K562 (cell line): Measurements from ENCODE around the gene ENOSF1. TPM values are rescaled to one million over a fixed set of nuclear protein-coding genes. Genes with fewer than 3 reads are reported as not detected.

Experiments
- ATAC-seq: fragments of 200-7000 bp; cut with Tn5 transposase; 3 replicates; pipeline ENCODE4 v1.9.1; 2020; ENCODE audit warnings: moderate library complexity
- BruUV-seq: library from RNA; stranded (reverse); fragments of 400-500 nt; replicated peaks from 2 replicates; lab custom pipeline; 2021; lab: Mats Ljungman, UMichigan
- CTCF ChIA-PET: fragments of 300-600 bp; formaldehyde crosslinking; extraction: SDS; loops from one replicate; lab custom pipeline; 2021; ENCODE audit warnings: low intra/inter-chr PET ratio; lab: Yijun Ruan, JAX
- POLR2A ChIA-PET: fragments of 300-600, 350-650 bp; sonication (Branson Sonifier 250); formaldehyde crosslinking; extraction: SDS; loops from one replicate; lab custom pipeline; 2021; ENCODE audit warnings: antibody characterized with exemption, inconsistent platforms; lab: Yijun Ruan, JAX
- DNase-seq, 4 experiments: peaks; one replicate each; pipeline versions ENCODE4 v3.0.0 to v3.0.0-alpha.2; 2011 to 2018; ENCODE audit warnings: low spot score in 3 of 4, mixed read lengths in 3 of 4; ENCODE audit errors: extremely low read depth in 1 of 4
- FAIRE-seq: peaks from 2 replicates; lab custom pipeline; 2011; peaks lifted over from hg19 to GRCh38; lab: Jason Lieb, UNC
- H2AFZ ChIP-seq: 2 replicates; pipeline ENCODE4 v1.6.0; 2011; ENCODE audit warnings: low read depth, low read length, control low read depth, inconsistent platforms
- H3K27ac ChIP-seq: fragments of 200-600 bp; 3 replicates; pipeline ENCODE4 v1.8.0; 2011; ENCODE audit warnings: low read depth, mild to moderate bottlenecking, control low read depth, inconsistent platforms, low read length, moderate library complexity, mixed read lengths; ENCODE audit errors: extremely low read depth
- H3K27me3 ChIP-seq, 2 experiments: fragments of 300-600 bp in 1 of 2; 2 replicates in 1 of 2; 3 replicates in 1 of 2; pipeline versions ENCODE4 v1.6.0 to v1.8.0; 2011; ENCODE audit warnings: inconsistent platforms in 2 of 2, low read length in 2 of 2, mild to moderate bottlenecking in 1 of 2, mixed read lengths in 1 of 2, moderate library complexity in 1 of 2; ENCODE audit not compliant: control insufficient read depth in 2 of 2, insufficient read depth in 2 of 2
- H3K36me3 ChIP-seq: fragments of 300-600 bp; 3 replicates; pipeline ENCODE4 v1.8.0; 2011; ENCODE audit warnings: mild to moderate bottlenecking, low read length, inconsistent platforms; ENCODE audit not compliant: control insufficient read depth, insufficient read depth
- H3K4me1 ChIP-seq, 2 experiments: fragments of 200-600 bp in 1 of 2; replicated peaks in 1 of 2; 2 replicates in 1 of 2; 3 replicates in 1 of 2; pipeline versions ENCODE4 v1.5.1 to v1.8.0; 2011; ENCODE audit warnings: inconsistent platforms in 2 of 2, low read length in 2 of 2, mild to moderate bottlenecking in 1 of 2, mixed read lengths in 1 of 2, moderate library complexity in 1 of 2; ENCODE audit not compliant: control insufficient read depth in 2 of 2, insufficient read depth in 2 of 2
- H3K4me2 ChIP-seq: 2 replicates; pipeline ENCODE4 v1.6.1; 2011; ENCODE audit warnings: low read length, control low read depth, inconsistent platforms, mixed read lengths; ENCODE audit not compliant: insufficient read depth
- H3K4me3 ChIP-seq: fragments of 200-600 bp; sonication (generic), shearing (Covaris generic); 2 replicates; pipeline ENCODE4 v1.5.1; 2016; ENCODE audit warnings: control low read depth, inconsistent platforms
- H3K79me2 ChIP-seq: fragments of 200-600 bp; 3 replicates; pipeline ENCODE4 v1.8.0; 2011; ENCODE audit warnings: low read length, inconsistent platforms; ENCODE audit not compliant: control insufficient read depth, insufficient read depth
- H3K9ac ChIP-seq, 2 experiments: 2 replicates each; pipeline versions ENCODE4 v1.6.0 to v1.6.1; 2011; ENCODE audit warnings: low read depth in 2 of 2, low read length in 2 of 2, control low read depth in 1 of 2, inconsistent platforms in 1 of 2, mild to moderate bottlenecking in 1 of 2, mixed read lengths in 1 of 2; ENCODE audit not compliant: insufficient read depth in 1 of 2
- H3K9me1 ChIP-seq: one replicate; pipeline ENCODE4 v1.6.0; 2011; ENCODE audit warnings: inconsistent platforms, mild to moderate bottlenecking, low read length, moderate library complexity; ENCODE audit not compliant: control insufficient read depth, insufficient read depth
- H3K9me3 ChIP-seq: replicated peaks from 2 replicates; pipeline ENCODE4 v1.5.1; 2011; ENCODE audit warnings: low read depth, low read length, inconsistent platforms; ENCODE audit not compliant: control insufficient read depth, insufficient read depth
- H4K20me1 ChIP-seq: replicated peaks from 2 replicates; pipeline ENCODE4 v1.6.1; 2011; ENCODE audit warnings: low read length, inconsistent platforms, mixed read lengths; ENCODE audit not compliant: control insufficient read depth, insufficient read depth
- BRD9 ChIP-seq: fragments of 450-650 bp; IDR thresholded peaks from 2 replicates; pipeline ENCODE4 v1.6.1; 2018; ENCODE audit warnings: low read depth; ENCODE audit not compliant: partially characterized antibody
- DDX20 ChIP-seq: fragments of 450-650 bp; IDR thresholded peaks from 2 replicates; pipeline ENCODE4 v1.6.1; 2016; ENCODE audit warnings: missing genetic modification characterization, low read depth, mild to moderate bottlenecking, missing compliant biosample characterization, moderate library complexity
- EHMT2 ChIP-seq: fragments of 450-650 bp; IDR thresholded peaks from 2 replicates; pipeline ENCODE4 v1.6.1; 2018; ENCODE audit warnings: antibody characterized with exemption
- ELF4 ChIP-seq: fragments of 450-650 bp; formaldehyde crosslinking; IDR thresholded peaks from 2 replicates; pipeline ENCODE4 v1.4.0; 2022; ENCODE audit warnings: missing genetic modification characterization
- ETV1 ChIP-seq: fragments of 450-650 bp; conservative IDR thresholded peaks from 2 replicates; pipeline ENCODE4 v1.6.1; 2016; ENCODE audit warnings: missing genetic modification characterization, control low read depth, low read depth, missing compliant biosample characterization
- FOXK2 ChIP-seq, 2 experiments: fragments of 450-650 bp; IDR thresholded peaks in 1 of 2; conservative IDR thresholded peaks in 1 of 2; 2 replicates each; pipeline ENCODE4 v1.6.1; 2016; ENCODE audit warnings: low read depth in 2 of 2, mild to moderate bottlenecking in 1 of 2
- LEF1 ChIP-seq: fragments of 450-650 bp; IDR thresholded peaks from 2 replicates; pipeline ENCODE4 v1.6.1; 2016; ENCODE audit warnings: mild to moderate bottlenecking
- NFIC ChIP-seq: fragments of 450-650 bp; IDR thresholded peaks from 2 replicates; pipeline ENCODE4 v1.6.1; 2017; ENCODE audit warnings: mild to moderate bottlenecking, inconsistent platforms
- NFRKB ChIP-seq: fragments of 450-650 bp; IDR thresholded peaks from 2 replicates; pipeline ENCODE4 v1.6.1; 2016; ENCODE audit warnings: low read depth
- POU5F1 ChIP-seq: fragments of 150-350 bp; IDR thresholded peaks from 2 replicates; pipeline ENCODE4 v1.6.1; 2014; ENCODE audit warnings: borderline replicate concordance, low read length, low read depth, mild to moderate bottlenecking; ENCODE audit not compliant: partially characterized antibody
- RCOR1 ChIP-seq, 2 experiments: IDR thresholded peaks; 2 replicates each; pipeline ENCODE4 v1.6.1; 2012; ENCODE audit warnings: low read depth in 2 of 2, low read length in 2 of 2, borderline replicate concordance in 1 of 2, improper control_type of control experiment in 1 of 2
- SMARCC2 ChIP-seq: fragments of 450-650 bp; IDR thresholded peaks from 2 replicates; pipeline ENCODE4 v1.6.1; 2017; ENCODE audit warnings: antibody characterized with exemption, moderate library complexity, mild to moderate bottlenecking, low read depth
- TOE1 ChIP-seq, 2 experiments: fragments of 450-650 bp in 1 of 2; sonication (generic) in 1 of 2; formaldehyde crosslinking in 1 of 2; IDR thresholded peaks; 2 replicates each; pipeline versions ENCODE4 v1.7.1 to v1.8.0; 2016 to 2022; ENCODE audit warnings: borderline replicate concordance in 2 of 2, mild to moderate bottlenecking in 2 of 2, antibody characterized with exemption in 1 of 2, inconsistent platforms in 1 of 2, low read depth in 1 of 2, missing genetic modification reagents in 1 of 2, moderate library complexity in 1 of 2
- ZBED1 ChIP-seq: IDR thresholded peaks from 2 replicates; pipeline ENCODE4 v1.6.1; 2014
- ZNF12 ChIP-seq: sonication (generic); formaldehyde crosslinking; IDR thresholded peaks from 2 replicates; pipeline ENCODE4 v1.4.0; 2020; ENCODE audit warnings: mild to moderate bottlenecking, missing genetic modification reagents
- WGBS: fragments of 100-300 bp; shearing (Covaris generic); methylation state at CpG from one replicate; pipeline ENCODE4 v1.1.6; 2016; ENCODE audit warnings: low coverage, mixed read lengths; ENCODE audit not compliant: insufficient coverage; ENCODE audit errors: missing lambda C conversion rate; 5-methylcytosine and 5-hydroxymethylcytosine counted together
- in situ Hi-C: fragments of 300-500 bp; cut with MboI; formaldehyde crosslinking; loops from 4 replicates; pipeline ENCODE4 v1.15.0; 2018; ENCODE audit warnings: inconsistent platforms, mixed read lengths
- intact Hi-C: fragments of 100-400 bp; cut with micrococcal nuclease; formaldehyde crosslinking; loops from 2 replicates; pipeline ENCODE4 v1.14.2; 2022
- polyA plus RNA-seq, 8 experiments: library from polyadenylated mRNA; depleted of rRNA in 4 of 8; stranded (reverse) in 5 of 8; unstranded in 3 of 8; fragments of >200 nt; fragmentation: Nextera tagmentation in 2 of 8; fragmentation: Illumina TruSeq in 1 of 8; extraction: Ambion mirVana in 2 of 8; extraction: Trizol in 1 of 8; gene quantifications; 2 replicates each; pipeline versions ENCODE4 v1.2.1 to v1.2.3, GENCODE V29; 2011 to 2014; ENCODE audit warnings: inconsistent platforms in 1 of 8, missing spikeins in 1 of 8
- total RNA-seq, 7 experiments: library from RNA; depleted of rRNA in 6 of 7; stranded (reverse); fragments of >200 nt in 6 of 7; fragmentation: Illumina TruSeq in 2 of 7; extraction: Trizol in 2 of 7; gene quantifications; 2 replicates each; pipeline versions ENCODE4 v1.2.1 to v1.2.3, GENCODE V29; 2011 to 2021; ENCODE audit warnings: low replicate concordance in 1 of 7
- TF ChIP-seq, protein P1 (sequence below): sonication (generic); formaldehyde crosslinking; IDR thresholded peaks from 2 replicates; pipeline ENCODE4 v1.8.1; 2023; ENCODE audit warnings: mild to moderate bottlenecking, missing genetic modification reagents
- TF ChIP-seq, protein P2 (sequence below): fragments of 450-650 bp; formaldehyde crosslinking; IDR thresholded peaks from 2 replicates; pipeline ENCODE4 v1.4.0; 2020; ENCODE audit warnings: mild to moderate bottlenecking, moderate library complexity
- TF ChIP-seq, protein P3 (sequence below): fragments of 450-650 bp; formaldehyde crosslinking; IDR thresholded peaks from 2 replicates; pipeline ENCODE4 v1.4.0; 2022; ENCODE audit warnings: missing genetic modification characterization

The ENOSF1 gene
- total and polyA plus RNA-seq, 9 of the 15 experiments (the other 6 are each of a cell fraction or from before 2014, with no cell fraction given) = 15.5 to 66.4 (median 46.5) TPM

DNA sequence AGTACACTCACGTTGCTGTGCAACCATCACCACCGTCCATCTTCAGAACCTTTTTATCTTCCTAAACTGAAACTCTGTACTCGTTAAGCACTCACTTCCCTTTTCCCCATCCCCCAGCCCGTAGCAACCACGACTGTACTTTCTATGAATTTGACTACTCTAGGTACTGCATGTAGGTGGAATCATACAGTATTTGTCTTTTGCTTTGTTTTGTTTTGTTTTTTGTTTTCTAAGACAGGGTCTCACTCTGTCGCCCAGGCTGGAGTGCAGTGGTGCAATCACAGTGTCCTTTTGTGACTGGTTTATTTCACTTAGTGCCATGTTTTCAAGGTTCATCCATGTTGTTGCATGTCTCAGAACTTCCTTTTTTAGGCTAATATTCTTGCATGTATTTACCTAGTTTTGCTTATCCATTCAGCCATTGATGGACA lies 62.0 kb downstream of the ENOSF1 start:
- WGBS = 4% methylated on average over 6 of the region's 6 CpGs
- DNase-seq = peak in 1 of 4 experiments; percentile 79
- peak in 1 of 2 experiments; percentile 85; a peak in 2 of 4 replicates for TF ChIP-seq RCOR1 (IDR thresholded peaks at IDR 0.05; ENCODE audit: borderline replicate concordance in 1 of 2, low read depth in 2 of 2, low read length in 2 of 2)
- TF ChIP-seq, protein P1, sequence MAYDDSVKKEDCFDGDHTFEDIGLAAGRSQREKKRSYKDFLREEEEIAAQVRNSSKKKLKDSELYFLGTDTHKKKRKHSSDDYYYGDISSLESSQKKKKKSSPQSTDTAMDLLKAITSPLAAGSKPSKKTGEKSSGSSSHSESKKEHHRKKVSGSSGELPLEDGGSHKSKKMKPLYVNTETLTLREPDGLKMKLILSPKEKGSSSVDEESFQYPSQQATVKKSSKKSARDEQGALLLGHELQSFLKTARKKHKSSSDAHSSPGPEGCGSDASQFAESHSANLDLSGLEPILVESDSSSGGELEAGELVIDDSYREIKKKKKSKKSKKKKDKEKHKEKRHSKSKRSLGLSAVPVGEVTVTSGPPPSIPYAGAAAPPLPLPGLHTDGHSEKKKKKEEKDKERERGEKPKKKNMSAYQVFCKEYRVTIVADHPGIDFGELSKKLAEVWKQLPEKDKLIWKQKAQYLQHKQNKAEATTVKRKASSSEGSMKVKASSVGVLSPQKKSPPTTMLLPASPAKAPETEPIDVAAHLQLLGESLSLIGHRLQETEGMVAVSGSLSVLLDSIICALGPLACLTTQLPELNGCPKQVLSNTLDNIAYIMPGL (CRISPR knock-in tag) = no peak
- TF ChIP-seq POU5F1 = no peak
- TF ChIP-seq DDX20 (tag) = no peak
- no peak for TF ChIP-seq ZNF12 (CRISPR knock-in tag)
- TF ChIP-seq TOE1 (IDR thresholded peaks at IDR 0.05; ENCODE audit: borderline replicate concordance) = peak; percentile 50; the same call in 1 of the 2 replicates
- no peak for TF ChIP-seq TOE1 (CRISPR knock-in tag; IDR thresholded peaks at IDR 0.05; ENCODE audit: borderline replicate concordance, low read depth)
- peak; percentile 46; the same call in 1 of the 2 replicates for TF ChIP-seq SMARCC2
- TF ChIP-seq, protein P2, sequence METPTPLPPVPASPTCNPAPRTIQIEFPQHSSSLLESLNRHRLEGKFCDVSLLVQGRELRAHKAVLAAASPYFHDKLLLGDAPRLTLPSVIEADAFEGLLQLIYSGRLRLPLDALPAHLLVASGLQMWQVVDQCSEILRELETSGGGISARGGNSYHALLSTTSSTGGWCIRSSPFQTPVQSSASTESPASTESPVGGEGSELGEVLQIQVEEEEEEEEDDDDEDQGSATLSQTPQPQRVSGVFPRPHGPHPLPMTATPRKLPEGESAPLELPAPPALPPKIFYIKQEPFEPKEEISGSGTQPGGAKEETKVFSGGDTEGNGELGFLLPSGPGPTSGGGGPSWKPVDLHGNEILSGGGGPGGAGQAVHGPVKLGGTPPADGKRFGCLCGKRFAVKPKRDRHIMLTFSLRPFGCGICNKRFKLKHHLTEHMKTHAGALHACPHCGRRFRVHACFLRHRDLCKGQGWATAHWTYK (CRISPR knock-in tag) = 0 out of 2 replicates have a peak, but pooled peaks have one; percentile 20
- TF ChIP-seq ZBED1 = no peak
- TF ChIP-seq ETV1 (tag) = 0 out of 2 replicates have a peak, but pooled peaks have one; percentile 34
- peak; percentile 92 for TF ChIP-seq LEF1
- TF ChIP-seq NFRKB = peak; percentile 29; the same call in 1 of the 2 replicates
- TF ChIP-seq FOXK2 (conservative IDR thresholded peaks at IDR 0.05 in 1 of 2, IDR thresholded peaks at IDR 0.05 in 1 of 2; ENCODE audit: low read depth in 2 of 2) = peak; percentile 70 to 78; a peak in 3 of 4 replicates
- TF ChIP-seq EHMT2 = peak; percentile 83; the same call in 1 of the 2 replicates
- TF ChIP-seq BRD9 = peak; percentile 77
- peak; percentile 92 for TF ChIP-seq ELF4 (CRISPR knock-in tag)
- no peak for TF ChIP-seq NFIC
- TF ChIP-seq, protein P3, sequence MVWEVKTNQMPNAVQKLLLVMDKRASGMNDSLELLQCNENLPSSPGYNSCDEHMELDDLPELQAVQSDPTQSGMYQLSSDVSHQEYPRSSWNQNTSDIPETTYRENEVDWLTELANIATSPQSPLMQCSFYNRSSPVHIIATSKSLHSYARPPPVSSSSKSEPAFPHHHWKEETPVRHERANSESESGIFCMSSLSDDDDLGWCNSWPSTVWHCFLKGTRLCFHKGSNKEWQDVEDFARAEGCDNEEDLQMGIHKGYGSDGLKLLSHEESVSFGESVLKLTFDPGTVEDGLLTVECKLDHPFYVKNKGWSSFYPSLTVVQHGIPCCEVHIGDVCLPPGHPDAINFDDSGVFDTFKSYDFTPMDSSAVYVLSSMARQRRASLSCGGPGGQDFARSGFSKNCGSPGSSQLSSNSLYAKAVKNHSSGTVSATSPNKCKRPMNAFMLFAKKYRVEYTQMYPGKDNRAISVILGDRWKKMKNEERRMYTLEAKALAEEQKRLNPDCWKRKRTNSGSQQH (CRISPR knock-in tag) = peak; percentile 91; the same call in 1 of the 2 replicates

More for the DNA sequence above, 62.0 kb downstream of the ENOSF1 start:
- ChIA-PET POLR2A (interaction anchor here (1.9 kb wide), 1 partner anchor 8 kb away, joined by 7 read pairs; no protein-coding TSS in a partner anchor), CTCF (no interaction called here)
- in situ Hi-C loops (no loop called here), intact Hi-C loops (no loop called here)
- Histone ChIP-seq H3K4me2 (peak overlapping the region; percentile 51), H3K9me3 (no peaks in the 10 kb centered on the region), H3K9me1 (no peaks in the 10 kb centered on the region), H3K27me3 (no peaks in the 10 kb centered on the region), H3K79me2 (peaks cover 10% of the 10 kb centered on the region), H3K9ac (peak overlapping the region in 1 of 2 experiments; percentile 28; a peak in 2 of 4 replicates), H3K36me3 (no peaks in the 10 kb centered on the region), H4K20me1 (no peaks in the 10 kb centered on the region), H3K4me3 (peak overlapping the region; percentile 5; the same call in 1 of the 2 replicates), H3K4me1 (peaks cover 5 to 19% of the 10 kb centered on the region in 2 experiments; a peak in 4 of 5 replicates), H2AFZ (peak overlapping the region; percentile 79), H3K27ac (peak overlapping the region; percentile 65)
- peak; percentile 85 for ATAC-seq
- no TSS peak for BruUV-seq
- peak; percentile 74 for FAIRE-seq
